Measurements from ENCODE around the gene GP1BA. TPM values are rescaled to one million over a fixed set of nuclear protein-coding genes. Genes with fewer than 3 reads are reported as not detected.

The GP1BA gene
- total and polyA plus RNA-seq, 4 donors: 0.03 to 2.3 (median 0.18) TPM; not detected in 1

DNA sequence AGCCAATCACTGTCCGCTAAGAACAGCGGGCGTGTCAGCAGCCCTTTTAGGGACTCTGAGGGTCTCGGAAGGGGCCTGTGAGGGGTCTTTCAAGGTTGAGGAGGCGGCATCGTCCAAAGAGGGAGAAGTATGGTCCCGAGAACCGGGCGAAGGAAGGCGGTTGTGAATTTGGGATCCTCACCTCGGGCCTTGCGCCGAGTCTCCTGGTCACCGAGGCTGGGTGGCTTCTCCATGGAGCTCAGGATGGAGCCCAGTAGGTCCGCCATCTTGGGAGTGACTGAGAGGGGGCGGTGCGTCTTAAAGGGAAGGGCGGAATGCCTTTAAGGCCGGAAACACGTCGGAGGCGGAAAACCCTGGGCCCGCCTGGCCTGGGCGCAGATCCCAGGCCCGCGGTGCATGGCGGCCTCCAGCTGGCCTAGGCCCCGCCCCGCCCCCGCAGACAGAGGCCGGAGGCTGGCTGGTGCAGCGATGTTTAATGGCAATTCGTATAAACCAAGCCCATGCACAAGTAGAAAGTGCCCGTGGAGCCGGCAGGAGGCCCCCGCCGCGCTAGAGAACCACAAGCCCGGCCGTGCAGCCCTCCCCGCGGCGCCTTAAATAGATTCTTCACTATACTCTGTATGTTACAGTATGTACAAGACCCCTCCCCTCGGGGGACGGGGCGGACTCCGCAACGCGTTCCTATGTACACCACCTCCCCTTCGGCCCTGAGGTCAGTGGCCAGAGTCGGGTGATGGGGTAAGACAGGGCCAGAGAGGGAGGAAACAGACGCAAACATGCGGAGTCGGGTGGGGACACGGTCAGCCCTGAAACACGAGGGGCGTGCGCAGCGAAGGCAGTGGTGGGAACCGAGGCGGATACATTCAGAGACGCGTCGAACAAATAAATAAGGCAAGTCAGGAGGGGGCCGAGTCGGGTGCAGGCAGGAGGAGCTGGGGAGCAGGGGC, 35.7 kb downstream of the GP1BA start, which contains the start of gene SPAG7:
Gene SPAG7 (minus strand): TSS at position 279 of the 947 bp plus-strand sequence. CDS start 13 bp downstream, at position 266.
- peak; percentile 97 for DNase-seq (ENCODE audit: low spot score)
- Histone ChIP-seq H3K9ac (ENCODE audit: low read depth in 1 of 2, low read length in 2 of 2) (peak within 1 kb of the TSS; percentile 84 to 92), H3K4me3 (ENCODE audit: low read depth in 1 of 3, low read length in 3 of 3) (peak within 1 kb of the TSS; percentile 74 to 98 (median 97)), H3K27ac (ENCODE audit: low read depth in 1 of 2, low read length in 2 of 2) (peak within 1 kb of the TSS; percentile 97 to 99), H3K9me3 (ENCODE audit: control insufficient read depth in 4 of 4, low read length in 3 of 4) (no peaks in the 10 kb centered on the region), H3K27me3 (ENCODE audit: control insufficient read depth in 4 of 4, insufficient read depth in 4 of 4, low read length in 3 of 4) (no peaks in the 10 kb centered on the region), H3K36me3 (ENCODE audit: control insufficient read depth in 4 of 4, insufficient read depth in 3 of 4, low read depth in 1 of 4, low read length in 3 of 4) (peaks cover 0 to 5% (median 3%) of the 10 kb centered on the region in 4 donors), H3K4me1 (ENCODE audit: control insufficient read depth in 4 of 4, insufficient read depth in 4 of 4, low read length in 3 of 4) (peaks cover 7 to 49% (median 31%) of the 10 kb centered on the region in 4 donors)
- TF ChIP-seq RXRA (IDR thresholded peaks at IDR 0.05) (peak; percentile 68 to 85), HNF4G (IDR thresholded peaks at IDR 0.05) (peak; percentile 18), HNF4A (conservative IDR thresholded peaks at IDR 0.05) (peak; percentile 26 to 46), EGR1 (IDR thresholded peaks at IDR 0.05; ENCODE audit: low read depth in 2 of 2) (peak; percentile 95 to 97), RAD21 (IDR thresholded peaks at IDR 0.05) (peak; percentile 62 to 72), GABPA (IDR thresholded peaks at IDR 0.05 in 1 of 2, conservative IDR thresholded peaks at IDR 0.05 in 1 of 2) (peak in 1 of 2 donors; percentile 56), TAF1 (conservative IDR thresholded peaks at IDR 0.05) (peak; percentile 17), FOXA1 (IDR thresholded peaks at IDR 0.05) (no peak), FOXA2 (IDR thresholded peaks at IDR 0.05) (no peak), YY1 (IDR thresholded peaks at IDR 0.05) (peak; percentile 99), SP1 (IDR thresholded peaks at IDR 0.05) (peak; percentile 74), NR2F2 (IDR thresholded peaks at IDR 0.05) (no peak), JUND (IDR thresholded peaks at IDR 0.05) (peak; percentile 26 to 50)
- TF ChIP-seq, protein P1, sequence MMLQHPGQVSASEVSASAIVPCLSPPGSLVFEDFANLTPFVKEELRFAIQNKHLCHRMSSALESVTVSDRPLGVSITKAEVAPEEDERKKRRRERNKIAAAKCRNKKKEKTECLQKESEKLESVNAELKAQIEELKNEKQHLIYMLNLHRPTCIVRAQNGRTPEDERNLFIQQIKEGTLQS (IDR thresholded peaks at IDR 0.05): no peak
- TF ChIP-seq, protein P2, sequence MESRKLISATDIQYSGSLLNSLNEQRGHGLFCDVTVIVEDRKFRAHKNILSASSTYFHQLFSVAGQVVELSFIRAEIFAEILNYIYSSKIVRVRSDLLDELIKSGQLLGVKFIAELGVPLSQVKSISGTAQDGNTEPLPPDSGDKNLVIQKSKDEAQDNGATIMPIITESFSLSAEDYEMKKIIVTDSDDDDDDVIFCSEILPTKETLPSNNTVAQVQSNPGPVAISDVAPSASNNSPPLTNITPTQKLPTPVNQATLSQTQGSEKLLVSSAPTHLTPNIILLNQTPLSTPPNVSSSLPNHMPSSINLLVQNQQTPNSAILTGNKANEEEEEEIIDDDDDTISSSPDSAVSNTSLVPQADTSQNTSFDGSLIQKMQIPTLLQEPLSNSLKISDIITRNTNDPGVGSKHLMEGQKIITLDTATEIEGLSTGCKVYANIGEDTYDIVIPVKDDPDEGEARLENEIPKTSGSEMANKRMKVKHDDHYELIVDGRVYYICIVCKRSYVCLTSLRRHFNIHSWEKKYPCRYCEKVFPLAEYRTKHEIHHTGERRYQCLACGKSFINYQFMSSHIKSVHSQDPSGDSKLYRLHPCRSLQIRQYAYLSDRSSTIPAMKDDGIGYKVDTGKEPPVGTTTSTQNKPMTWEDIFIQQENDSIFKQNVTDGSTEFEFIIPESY (IDR thresholded peaks at IDR 0.05): peak; percentile 10
- TF ChIP-seq, protein P3, sequence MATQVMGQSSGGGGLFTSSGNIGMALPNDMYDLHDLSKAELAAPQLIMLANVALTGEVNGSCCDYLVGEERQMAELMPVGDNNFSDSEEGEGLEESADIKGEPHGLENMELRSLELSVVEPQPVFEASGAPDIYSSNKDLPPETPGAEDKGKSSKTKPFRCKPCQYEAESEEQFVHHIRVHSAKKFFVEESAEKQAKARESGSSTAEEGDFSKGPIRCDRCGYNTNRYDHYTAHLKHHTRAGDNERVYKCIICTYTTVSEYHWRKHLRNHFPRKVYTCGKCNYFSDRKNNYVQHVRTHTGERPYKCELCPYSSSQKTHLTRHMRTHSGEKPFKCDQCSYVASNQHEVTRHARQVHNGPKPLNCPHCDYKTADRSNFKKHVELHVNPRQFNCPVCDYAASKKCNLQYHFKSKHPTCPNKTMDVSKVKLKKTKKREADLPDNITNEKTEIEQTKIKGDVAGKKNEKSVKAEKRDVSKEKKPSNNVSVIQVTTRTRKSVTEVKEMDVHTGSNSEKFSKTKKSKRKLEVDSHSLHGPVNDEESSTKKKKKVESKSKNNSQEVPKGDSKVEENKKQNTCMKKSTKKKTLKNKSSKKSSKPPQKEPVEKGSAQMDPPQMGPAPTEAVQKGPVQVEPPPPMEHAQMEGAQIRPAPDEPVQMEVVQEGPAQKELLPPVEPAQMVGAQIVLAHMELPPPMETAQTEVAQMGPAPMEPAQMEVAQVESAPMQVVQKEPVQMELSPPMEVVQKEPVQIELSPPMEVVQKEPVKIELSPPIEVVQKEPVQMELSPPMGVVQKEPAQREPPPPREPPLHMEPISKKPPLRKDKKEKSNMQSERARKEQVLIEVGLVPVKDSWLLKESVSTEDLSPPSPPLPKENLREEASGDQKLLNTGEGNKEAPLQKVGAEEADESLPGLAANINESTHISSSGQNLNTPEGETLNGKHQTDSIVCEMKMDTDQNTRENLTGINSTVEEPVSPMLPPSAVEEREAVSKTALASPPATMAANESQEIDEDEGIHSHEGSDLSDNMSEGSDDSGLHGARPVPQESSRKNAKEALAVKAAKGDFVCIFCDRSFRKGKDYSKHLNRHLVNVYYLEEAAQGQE (IDR thresholded peaks at IDR 0.05): peak; percentile 57
- TF ChIP-seq, protein P4, sequence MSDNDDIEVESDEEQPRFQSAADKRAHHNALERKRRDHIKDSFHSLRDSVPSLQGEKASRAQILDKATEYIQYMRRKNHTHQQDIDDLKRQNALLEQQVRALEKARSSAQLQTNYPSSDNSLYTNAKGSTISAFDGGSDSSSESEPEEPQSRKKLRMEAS (IDR thresholded peaks at IDR 0.05): peak; percentile 19
- TF ChIP-seq, protein P5, sequence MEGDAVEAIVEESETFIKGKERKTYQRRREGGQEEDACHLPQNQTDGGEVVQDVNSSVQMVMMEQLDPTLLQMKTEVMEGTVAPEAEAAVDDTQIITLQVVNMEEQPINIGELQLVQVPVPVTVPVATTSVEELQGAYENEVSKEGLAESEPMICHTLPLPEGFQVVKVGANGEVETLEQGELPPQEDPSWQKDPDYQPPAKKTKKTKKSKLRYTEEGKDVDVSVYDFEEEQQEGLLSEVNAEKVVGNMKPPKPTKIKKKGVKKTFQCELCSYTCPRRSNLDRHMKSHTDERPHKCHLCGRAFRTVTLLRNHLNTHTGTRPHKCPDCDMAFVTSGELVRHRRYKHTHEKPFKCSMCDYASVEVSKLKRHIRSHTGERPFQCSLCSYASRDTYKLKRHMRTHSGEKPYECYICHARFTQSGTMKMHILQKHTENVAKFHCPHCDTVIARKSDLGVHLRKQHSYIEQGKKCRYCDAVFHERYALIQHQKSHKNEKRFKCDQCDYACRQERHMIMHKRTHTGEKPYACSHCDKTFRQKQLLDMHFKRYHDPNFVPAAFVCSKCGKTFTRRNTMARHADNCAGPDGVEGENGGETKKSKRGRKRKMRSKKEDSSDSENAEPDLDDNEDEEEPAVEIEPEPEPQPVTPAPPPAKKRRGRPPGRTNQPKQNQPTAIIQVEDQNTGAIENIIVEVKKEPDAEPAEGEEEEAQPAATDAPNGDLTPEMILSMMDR (IDR thresholded peaks at IDR 0.05; ENCODE audit: low read depth, low read length, missing input control): no peak
- WGBS: under 1% methylated on average over 66 of the region's 66 CpGs
